ENCODE measurements around the gene PTPRD.
A peak's percentile ranks its signal among the peaks of the same experiment; 100 is the strongest.

The PTPRD gene

GRCh38 chr9:8838136-8838535 lies 1774.7 kb downstream of the PTPRD start:
- peaks cover 53% of the 10 kb centered on the region for H4K20me1 ChIP-seq (ENCODE audit: insufficient read depth, low read length, poor library complexity, severe bottlenecking)
- peaks cover 26% of the 10 kb centered on the region for H3K4me1 ChIP-seq (ENCODE audit: insufficient read depth, low read length, poor library complexity, severe bottlenecking)
- no peak overlapping the region for H2AFZ ChIP-seq (ENCODE audit: low read length)
- H3K79me2 ChIP-seq (ENCODE audit: insufficient read depth, low read length): peaks cover 95% of the 10 kb centered on the region
- H3K27me3 ChIP-seq (ENCODE audit: insufficient read depth, low read length, poor library complexity, severe bottlenecking): no peaks in the 10 kb centered on the region
- H3K9me3 ChIP-seq (ENCODE audit: insufficient read depth, low read depth, low read length): no peaks in the 10 kb centered on the region
- no peak overlapping the region for H3K4me2 ChIP-seq (ENCODE audit: low read depth, low read length, poor library complexity, severe bottlenecking)
- TF ChIP-seq CTCF (conservative IDR thresholded peaks at IDR 0.05; ENCODE audit: low read length) (no peak), EZH2phosphoT487 (IDR thresholded peaks at IDR 0.05; ENCODE audit: borderline replicate concordance) (no peak)
- H3K36me3 ChIP-seq (ENCODE audit: insufficient read depth, low read length): peaks cover 30% of the 10 kb centered on the region; the same call in 1 of the 2 replicates
- H3K9me2 ChIP-seq (replicated peaks; ENCODE audit: low read depth, low read length): no peaks in the 10 kb centered on the region
- H3K4me3 ChIP-seq (ENCODE audit: low read length, poor library complexity, severe bottlenecking): no peak overlapping the region
- no peak overlapping the region for H3K9ac ChIP-seq (ENCODE audit: low read depth, low read length, poor library complexity, severe bottlenecking)
- H3F3A ChIP-seq (ENCODE audit: low read depth): no peaks in the 10 kb centered on the region

- Histone ChIP-seq H3F3A (ENCODE audit: low read depth) (no peaks in the 10 kb centered on the region), H3K4me1 (ENCODE audit: insufficient read depth, low read length, poor library complexity, severe bottlenecking) (peaks cover 16% of the 10 kb centered on the region)
- no peak for TF ChIP-seq CTCF (conservative IDR thresholded peaks at IDR 0.05; ENCODE audit: low read length)
- TF ChIP-seq EZH2phosphoT487 (IDR thresholded peaks at IDR 0.05; ENCODE audit: borderline replicate concordance): no peak
These were observed 1777.5 kb downstream of the PTPRD start for GRCh38 chr9:8835291-8835690.

GRCh38 chr9:8832955-8833354 lies 1779.8 kb downstream of the PTPRD start:
- peaks cover 60% of the 10 kb centered on the region for H4K20me1 ChIP-seq (ENCODE audit: insufficient read depth, low read length, poor library complexity, severe bottlenecking)
- H3K36me3 ChIP-seq (ENCODE audit: insufficient read depth, low read length): peaks cover 27% of the 10 kb centered on the region; the same call in 1 of the 2 replicates
- H2AFZ ChIP-seq (ENCODE audit: low read length): no peak overlapping the region
- H3K9me3 ChIP-seq (ENCODE audit: insufficient read depth, low read depth, low read length): no peaks in the 10 kb centered on the region
- H3K79me2 ChIP-seq (ENCODE audit: insufficient read depth, low read length): peaks cover 96% of the 10 kb centered on the region
- H3K9ac ChIP-seq (ENCODE audit: low read depth, low read length, poor library complexity, severe bottlenecking): no peak overlapping the region
- 0 out of 2 replicates have a peak, but pooled peaks cover 4% of the 10 kb centered on the region for H3F3A ChIP-seq (ENCODE audit: low read depth)
- H3K4me1 ChIP-seq (ENCODE audit: insufficient read depth, low read length, poor library complexity, severe bottlenecking): peaks cover 27% of the 10 kb centered on the region
- no peak for TF ChIP-seq EZH2phosphoT487 (IDR thresholded peaks at IDR 0.05; ENCODE audit: borderline replicate concordance)
- TF ChIP-seq CTCF (conservative IDR thresholded peaks at IDR 0.05; ENCODE audit: low read length): no peak
- H3K9me2 ChIP-seq (replicated peaks; ENCODE audit: low read depth, low read length): no peaks in the 10 kb centered on the region
- no peaks in the 10 kb centered on the region for H3K27me3 ChIP-seq (ENCODE audit: insufficient read depth, low read length, poor library complexity, severe bottlenecking)
- peak overlapping the region; percentile 27 for H3K4me2 ChIP-seq (ENCODE audit: low read depth, low read length, poor library complexity, severe bottlenecking)
- H3K4me3 ChIP-seq (ENCODE audit: low read length, poor library complexity, severe bottlenecking): no peak overlapping the region

More at GRCh38 chr9:8835291-8835690, 1777.5 kb downstream of the PTPRD start:
- Histone ChIP-seq H3K79me2 (ENCODE audit: insufficient read depth, low read length) (peaks cover 95% of the 10 kb centered on the region), H3K36me3 (ENCODE audit: insufficient read depth, low read length) (peaks cover 31% of the 10 kb centered on the region; the same call in 1 of the 2 replicates), H3K9me2 (replicated peaks; ENCODE audit: low read depth, low read length) (no peaks in the 10 kb centered on the region), H3K9me3 (ENCODE audit: insufficient read depth, low read depth, low read length) (no peaks in the 10 kb centered on the region), H2AFZ (ENCODE audit: low read length) (no peak overlapping the region), H3K9ac (ENCODE audit: low read depth, low read length, poor library complexity, severe bottlenecking) (no peak overlapping the region), H4K20me1 (ENCODE audit: insufficient read depth, low read length, poor library complexity, severe bottlenecking) (peaks cover 51% of the 10 kb centered on the region), H3K27me3 (ENCODE audit: insufficient read depth, low read length, poor library complexity, severe bottlenecking) (no peaks in the 10 kb centered on the region), H3K4me2 (ENCODE audit: low read depth, low read length, poor library complexity, severe bottlenecking) (peak overlapping the region; percentile 11), H3K4me3 (ENCODE audit: low read length, poor library complexity, severe bottlenecking) (no peak overlapping the region)

Data from Loucy (cell line).